Right atrium auricular region (tissue), 2 donors: ENCODE measurements around the gene DCDC1. TPM values are rescaled to one million over a fixed set of nuclear protein-coding genes. Genes with fewer than 3 reads are reported as not detected.

Experiments
- DNase-seq: peaks from one replicate; pipeline ENCODE4 v3.0.0-alpha.2; 2019; ENCODE audit warnings: low spot score
- H3K27ac ChIP-seq, 2 donors: fragments of 200-600 bp; sonication (generic); 1 replicate in 1 of 2; 2 replicates in 1 of 2; pipeline ENCODE4 v1.5.1; 2016 to 2019
- H3K27me3 ChIP-seq, 2 donors: fragments of 200-600 bp; sonication (generic); one replicate each; pipeline versions ENCODE4 v1.5.1 to v1.6.0; 2017 to 2019
- H3K36me3 ChIP-seq: fragments of 200-600 bp; sonication (generic); one replicate; pipeline ENCODE4 v1.5.1; 2016
- H3K4me1 ChIP-seq, 2 donors: fragments of 200-600 bp; sonication (generic); one replicate each; pipeline versions ENCODE4 v1.5.1 to v1.6.0; 2017 to 2019
- H3K4me3 ChIP-seq, 2 donors: fragments of 200-600 bp; sonication (generic); 1 replicate in 1 of 2; 2 replicates in 1 of 2; pipeline ENCODE4 v1.5.1; 2017 to 2019; ENCODE audit warnings: mild to moderate bottlenecking in 1 of 2, moderate library complexity in 1 of 2
- H3K9me3 ChIP-seq, 2 donors: fragments of 200-600 bp; sonication (generic); one replicate each; pipeline ENCODE4 v1.5.1; 2019
- CTCF ChIP-seq, 2 donors: fragments of 200-600 bp; sonication (generic); IDR thresholded peaks; one replicate each; pipeline ENCODE4 v1.5.1; 2019; ENCODE audit warnings: antibody characterized with exemption in 2 of 2
- total RNA-seq, 2 donors: library from RNA; depleted of rRNA; stranded (reverse); fragments of >200 nt; gene quantifications; one replicate each; pipeline ENCODE4 v1.1.0, GENCODE V29; 2016

Gene DCDC1
- total RNA-seq, 2 donors from 2014 or later: 0.15 to 0.24 TPM

GRCh38 chr11:30873924-30874610, 495.5 kb downstream of the DCDC1 start:
- Histone ChIP-seq H3K4me3 (no peak overlapping the region), H3K27me3 (no peaks in the 10 kb centered on the region), H3K4me1 (peaks cover 0 to 42% of the 10 kb centered on the region in 2 donors), H3K9me3 (no peaks in the 10 kb centered on the region), H3K27ac (no peak overlapping the region), H3K36me3 (no peaks in the 10 kb centered on the region)
- TF ChIP-seq CTCF (IDR thresholded peaks at IDR 0.05): no peak
- no peak for DNase-seq

- H3K27ac ChIP-seq: no peak overlapping the region
- no peaks in the 10 kb centered on the region for H3K9me3 ChIP-seq
- no peaks in the 10 kb centered on the region for H3K27me3 ChIP-seq
- no peaks in the 10 kb centered on the region for H3K36me3 ChIP-seq
- peaks cover 0 to under 1% of the 10 kb centered on the region in 2 donors for H3K4me1 ChIP-seq
- DNase-seq: no peak
- H3K4me3 ChIP-seq: no peak overlapping the region
- no peak for TF ChIP-seq CTCF (IDR thresholded peaks at IDR 0.05)
Observed at GRCh38 chr11:30868626-30869081, 500.9 kb downstream of the DCDC1 start.

GRCh38 chr11:30863209-30863608, 506.3 kb downstream of the DCDC1 start:
- Histone ChIP-seq H3K36me3 (no peaks in the 10 kb centered on the region), H3K4me1 (no peaks in the 10 kb centered on the region), H3K27ac (no peak overlapping the region), H3K9me3 (no peaks in the 10 kb centered on the region), H3K4me3 (no peak overlapping the region), H3K27me3 (no peaks in the 10 kb centered on the region)
- no peak for TF ChIP-seq CTCF (IDR thresholded peaks at IDR 0.05)
- no peak for DNase-seq

GRCh38 chr11:30861531-30861930, 508.0 kb downstream of the DCDC1 start:
- Histone ChIP-seq H3K27me3 (no peaks in the 10 kb centered on the region), H3K36me3 (no peaks in the 10 kb centered on the region), H3K27ac (no peak overlapping the region), H3K4me1 (no peaks in the 10 kb centered on the region), H3K9me3 (no peaks in the 10 kb centered on the region), H3K4me3 (no peak overlapping the region)
- DNase-seq: no peak
- no peak for TF ChIP-seq CTCF (IDR thresholded peaks at IDR 0.05)

GRCh38 chr11:30861064-30861463, 508.5 kb downstream of the DCDC1 start:
- no peaks in the 10 kb centered on the region for H3K36me3 ChIP-seq

More at GRCh38 chr11:30861064-30861463, 508.5 kb downstream of the DCDC1 start:
- H3K27me3 ChIP-seq: no peaks in the 10 kb centered on the region
- DNase-seq: no peak
- no peak overlapping the region for H3K27ac ChIP-seq
- H3K9me3 ChIP-seq: no peaks in the 10 kb centered on the region
- no peaks in the 10 kb centered on the region for H3K4me1 ChIP-seq
- H3K4me3 ChIP-seq: no peak overlapping the region
- TF ChIP-seq CTCF (IDR thresholded peaks at IDR 0.05): no peak
